HG02885 (cell line): Measurements from ENCODE around the gene POLR1C.
"Not testable (repeated sequence)": the region's sequence is repeated elsewhere in the genome, so short reads cannot be mapped to it uniquely, and the experiment has no call there.

Experiments
- ATAC-seq: cut with Tn5 transposase; IDR thresholded peaks from one replicate; pipeline ENCODE4 v1.9.1; 2021; ENCODE audit warnings: mild to moderate bottlenecking; ENCODE audit not compliant: unreplicated experiment, poor library complexity

POLR1C gene

GRCh38 chr6:43557620-43558019 is 40.7 kb downstream of the POLR1C start:
- not testable (repeated sequence) for ATAC-seq

DNA sequence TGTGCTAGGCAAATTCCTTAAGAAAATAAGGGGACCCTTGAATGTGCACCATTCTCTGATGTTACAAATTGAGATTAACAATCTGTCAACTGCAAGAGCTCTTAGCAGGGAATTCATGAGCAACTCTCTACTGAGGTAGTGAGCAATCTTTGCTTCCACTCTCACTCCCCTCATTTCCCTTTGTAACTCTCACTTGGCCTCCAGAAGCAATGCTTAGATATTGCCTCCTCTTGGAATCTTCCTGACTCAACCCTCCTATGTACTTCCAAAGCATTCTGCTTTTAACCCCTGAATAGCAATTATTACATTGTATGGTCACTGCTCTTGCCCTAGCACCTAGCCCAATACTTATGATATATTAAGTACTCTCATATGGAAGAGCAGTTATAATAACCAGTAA is 42.4 kb downstream of the POLR1C start:
- ATAC-seq, result no peak

GRCh38 chr6:43570876-43571441 is 54.1 kb downstream of the POLR1C start:
- ATAC-seq, result peak; percentile 31
